NCI-H187 (cell line): ENCODE measurements around the gene SNAP47.

Source experiments
- DNase-seq, 2 experiments: peaks; one replicate each; lab custom pipeline; 2025; lab: John Stamatoyannopoulos, UW

The SNAP47 gene

DNA sequence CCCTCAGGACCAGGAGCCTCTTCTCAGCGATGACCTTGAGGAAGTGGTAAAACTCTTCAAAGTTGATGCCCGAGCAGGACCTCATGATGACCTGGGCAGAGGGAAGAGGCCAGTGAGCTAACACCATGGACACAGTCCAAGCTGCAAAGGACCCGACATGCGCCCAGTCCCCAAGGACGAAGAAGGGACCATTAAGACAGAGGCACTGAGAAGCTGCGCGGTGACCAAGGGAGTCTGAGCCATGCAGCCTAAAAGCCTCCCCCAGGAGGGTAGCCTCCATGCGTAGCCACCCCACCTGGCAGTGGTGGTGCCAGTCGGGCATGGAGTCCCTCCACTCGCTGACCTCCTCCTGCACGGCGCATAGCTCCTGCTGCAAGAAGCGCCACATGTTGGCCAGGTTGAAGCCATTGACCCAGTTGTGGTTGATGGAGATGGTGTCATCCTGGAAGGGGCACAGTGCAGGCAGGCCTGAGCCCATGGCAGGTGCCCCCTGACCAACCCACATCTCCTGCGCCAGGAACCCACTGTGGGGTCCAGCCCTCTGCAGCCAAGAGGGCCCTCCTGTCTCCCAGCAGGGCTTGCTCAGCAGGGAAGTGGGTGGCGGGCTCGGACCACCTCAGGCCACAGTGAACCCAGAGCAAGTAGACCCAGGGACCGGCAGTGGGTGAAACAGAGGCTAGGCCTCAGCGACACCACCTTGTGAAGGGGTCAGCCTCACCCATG, 2.5 kb upstream of the SNAP47 start:
- DNase-seq = no peak

DNA sequence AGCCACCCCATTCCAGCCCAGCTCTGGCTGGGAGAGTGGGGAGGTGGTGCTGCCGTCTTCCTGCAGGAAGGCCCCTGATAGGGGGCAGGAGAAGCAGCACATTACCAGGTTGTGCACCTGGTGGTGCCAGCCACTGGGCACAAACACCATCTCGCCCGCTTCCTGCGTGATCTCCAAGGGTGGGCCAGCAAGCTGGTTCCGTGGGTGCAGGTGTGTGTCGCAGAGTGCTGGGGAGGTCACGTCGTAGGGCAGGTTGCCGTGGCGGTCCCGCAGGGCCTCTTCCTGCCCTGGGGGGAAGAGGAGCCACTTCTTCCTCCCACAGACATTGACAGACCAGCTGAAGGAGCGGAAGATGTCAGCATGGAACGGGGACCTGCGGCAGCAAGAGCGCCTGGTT, 1.9 kb upstream of the SNAP47 start:
- no peak for DNase-seq

DNA sequence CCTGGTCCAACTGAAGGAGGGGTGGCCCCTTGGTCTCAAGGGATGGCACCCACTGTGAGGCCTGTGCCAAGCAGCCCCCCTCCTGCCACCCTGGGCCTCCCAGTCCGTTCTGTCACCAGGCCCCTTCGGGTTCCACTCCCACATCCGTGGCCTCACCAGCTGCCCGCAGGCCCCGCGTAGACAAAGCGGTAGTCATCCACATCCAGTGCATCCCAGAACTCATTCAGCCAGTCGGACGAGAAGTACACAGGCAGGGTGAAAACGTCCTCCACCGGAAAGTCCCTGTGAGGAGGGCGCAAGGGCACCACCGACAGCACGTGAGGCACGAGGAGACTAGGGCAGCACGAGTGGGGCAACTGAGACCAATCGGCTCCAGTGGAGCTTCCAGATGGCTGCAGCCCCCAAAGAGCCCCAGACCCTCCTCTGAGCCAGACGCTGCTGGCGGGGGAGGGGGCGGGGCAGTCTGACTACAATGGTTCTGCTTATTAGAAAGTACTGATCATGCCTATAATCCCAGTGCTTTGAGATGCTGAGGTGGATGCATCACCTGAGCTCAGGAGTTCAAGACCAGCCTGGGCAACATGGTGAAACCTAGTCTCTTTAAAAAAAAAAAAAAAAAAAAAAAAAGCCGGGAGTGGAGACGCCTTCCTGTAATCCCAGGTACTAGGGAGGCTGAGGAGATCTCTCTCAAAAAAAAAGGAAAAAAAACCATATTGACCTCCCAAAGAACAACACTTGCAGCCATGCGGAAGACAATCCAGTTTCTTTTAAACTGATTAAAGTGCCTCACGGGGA, 1.3 kb upstream of the SNAP47 start:
- DNase-seq = no peak

DNA sequence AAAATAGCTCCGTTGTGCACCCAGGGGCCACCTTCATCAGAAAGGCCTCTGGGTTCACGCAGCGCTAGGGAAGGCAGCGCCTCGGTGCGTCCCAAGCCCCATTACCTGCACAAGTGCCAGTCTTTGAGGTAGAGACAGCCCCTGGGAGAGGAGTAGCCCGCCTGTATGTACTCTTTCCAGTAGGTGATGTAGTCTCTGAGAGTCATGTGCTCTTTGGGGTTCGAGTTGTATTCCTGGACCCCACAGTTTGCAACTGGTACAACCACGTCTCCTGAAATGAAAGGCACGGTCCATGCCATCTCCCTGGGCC, 734 bp upstream of the SNAP47 start:
- DNase-seq = no peak

DNA sequence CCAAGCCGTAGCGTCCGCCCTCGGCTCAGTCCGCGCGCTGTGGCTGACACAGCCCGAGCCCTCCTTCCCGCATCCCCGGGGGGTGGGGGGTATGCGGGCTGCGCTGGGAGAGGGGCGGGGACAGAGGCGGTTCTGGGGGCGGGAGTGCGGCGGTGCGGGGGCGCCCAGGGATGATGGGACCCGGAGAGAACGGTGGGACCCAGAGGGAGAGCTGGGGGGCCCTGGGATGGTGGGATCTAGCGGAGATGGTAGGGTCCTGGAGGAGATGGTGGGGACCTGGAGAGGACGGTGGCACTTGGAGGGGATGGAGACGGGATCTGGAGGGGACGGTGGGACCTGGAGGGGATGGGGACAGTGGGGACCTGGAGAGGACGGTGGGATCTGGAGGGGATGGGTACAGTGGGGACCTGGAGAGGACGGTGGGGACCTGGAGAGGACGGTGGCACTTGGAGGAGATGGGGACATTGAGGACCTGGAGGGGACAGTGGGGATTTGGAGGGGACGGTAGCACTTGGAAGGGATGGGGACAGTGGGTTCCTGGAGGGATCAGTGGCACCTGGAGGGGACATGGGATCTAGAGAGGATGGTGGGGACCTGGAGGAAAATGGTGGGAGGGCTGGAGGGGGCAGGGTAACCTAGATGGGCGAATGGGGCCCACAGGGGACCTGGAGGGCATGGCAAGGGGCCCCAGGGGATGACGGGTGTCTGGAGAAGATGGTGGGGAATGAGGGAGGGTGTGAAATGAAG, 477 bp downstream of the SNAP47 start:
- DNase-seq = no peak

DNA sequence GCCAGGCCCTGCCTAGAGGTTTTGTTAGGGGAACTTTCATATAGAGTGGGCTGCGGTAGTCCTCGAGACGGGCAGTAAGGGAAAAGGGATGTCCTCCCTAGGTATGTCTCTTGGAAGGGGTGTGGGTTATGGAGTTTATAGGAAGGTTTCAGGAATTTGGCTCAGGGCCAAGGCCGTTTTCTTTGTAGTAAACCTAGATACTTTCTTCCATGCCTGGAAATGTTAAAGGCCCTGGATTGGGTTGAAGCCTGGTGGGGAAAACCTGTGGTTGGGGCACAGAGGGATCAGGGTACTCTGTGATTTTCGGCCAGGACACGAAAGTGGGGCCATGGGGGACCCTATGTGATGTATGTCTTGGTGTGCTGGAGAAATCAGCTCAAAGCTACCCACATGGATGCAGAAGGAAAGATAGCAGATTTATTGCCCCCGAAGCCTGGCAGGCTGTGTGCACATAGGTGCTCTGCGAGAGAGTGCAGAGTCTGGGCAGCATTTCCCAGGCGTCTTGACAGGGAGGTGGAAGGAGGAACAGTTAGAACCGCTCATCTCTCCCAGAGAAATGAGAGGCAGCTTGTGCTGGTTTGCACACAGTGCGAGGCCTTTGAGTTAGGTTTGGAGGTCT, 1.7 kb downstream of the SNAP47 start:
- no peak for DNase-seq

DNA sequence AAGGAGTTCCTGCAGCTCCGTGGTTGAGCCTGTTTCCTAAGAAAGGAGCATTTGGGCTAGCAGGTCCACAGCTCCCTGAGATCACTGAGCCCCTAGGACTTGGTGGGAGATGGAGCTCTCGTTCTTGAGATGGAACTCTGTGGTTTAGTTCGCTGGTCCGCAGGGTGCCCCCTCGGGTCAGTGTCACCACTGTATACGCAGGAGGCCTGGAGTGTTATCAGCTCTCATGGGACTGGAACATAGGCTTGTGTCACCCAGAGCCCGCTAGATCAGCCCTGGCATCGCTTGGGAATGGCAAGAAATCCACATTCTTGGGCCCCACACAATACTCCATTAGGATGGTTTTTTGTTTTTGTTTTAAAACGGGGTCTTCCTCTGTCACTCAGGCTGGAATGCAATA, 3.6 kb downstream of the SNAP47 start:
- DNase-seq = no peak

DNA sequence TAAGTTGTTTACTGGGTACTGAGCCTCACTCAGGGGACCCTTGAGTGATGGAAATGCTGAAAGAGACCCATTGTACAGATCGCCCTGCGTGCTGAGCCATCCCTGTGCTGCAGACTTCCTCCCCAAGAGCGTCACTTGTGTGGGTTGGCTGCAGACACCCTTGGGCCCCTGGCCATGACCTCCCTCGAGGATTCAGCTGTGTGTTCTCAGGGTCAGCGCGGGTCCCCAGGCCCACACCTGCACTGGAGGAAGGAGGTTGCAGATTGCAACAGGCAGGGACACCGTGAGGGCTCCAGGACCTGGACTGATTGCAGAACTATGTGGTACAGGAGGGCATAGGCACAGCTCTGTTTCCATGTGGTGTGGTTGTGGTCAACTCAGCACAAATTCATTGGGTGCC, 4.4 kb downstream of the SNAP47 start:
- DNase-seq = no peak

DNA sequence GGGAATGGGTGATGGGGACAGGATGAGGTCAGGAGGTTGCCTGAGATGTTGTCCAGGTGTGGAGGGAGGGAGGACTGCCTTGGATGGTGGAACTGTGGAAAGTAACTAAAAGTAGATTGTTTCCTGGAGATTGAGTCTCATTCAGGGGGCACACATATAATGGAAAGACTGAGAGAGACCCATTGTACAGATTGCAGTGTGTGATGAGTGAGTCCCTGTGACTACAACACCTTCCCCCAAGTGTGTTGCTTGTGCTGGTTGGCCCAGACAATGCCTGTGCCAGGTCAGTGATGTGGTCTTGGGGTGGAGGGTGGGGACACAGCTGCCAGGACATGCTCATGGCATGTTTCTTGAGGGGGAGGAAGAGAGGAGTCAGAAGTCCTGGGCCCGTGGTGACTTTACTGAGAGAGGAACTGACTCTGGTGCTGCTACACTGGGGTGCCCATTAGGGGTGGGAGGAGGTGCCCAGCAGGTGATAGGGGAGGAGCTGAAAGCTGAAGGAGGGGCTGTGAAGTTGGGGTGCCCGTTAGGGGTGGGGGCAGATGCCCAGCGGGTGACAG, 5.2 kb downstream of the SNAP47 start:
- DNase-seq = no peak

DNA sequence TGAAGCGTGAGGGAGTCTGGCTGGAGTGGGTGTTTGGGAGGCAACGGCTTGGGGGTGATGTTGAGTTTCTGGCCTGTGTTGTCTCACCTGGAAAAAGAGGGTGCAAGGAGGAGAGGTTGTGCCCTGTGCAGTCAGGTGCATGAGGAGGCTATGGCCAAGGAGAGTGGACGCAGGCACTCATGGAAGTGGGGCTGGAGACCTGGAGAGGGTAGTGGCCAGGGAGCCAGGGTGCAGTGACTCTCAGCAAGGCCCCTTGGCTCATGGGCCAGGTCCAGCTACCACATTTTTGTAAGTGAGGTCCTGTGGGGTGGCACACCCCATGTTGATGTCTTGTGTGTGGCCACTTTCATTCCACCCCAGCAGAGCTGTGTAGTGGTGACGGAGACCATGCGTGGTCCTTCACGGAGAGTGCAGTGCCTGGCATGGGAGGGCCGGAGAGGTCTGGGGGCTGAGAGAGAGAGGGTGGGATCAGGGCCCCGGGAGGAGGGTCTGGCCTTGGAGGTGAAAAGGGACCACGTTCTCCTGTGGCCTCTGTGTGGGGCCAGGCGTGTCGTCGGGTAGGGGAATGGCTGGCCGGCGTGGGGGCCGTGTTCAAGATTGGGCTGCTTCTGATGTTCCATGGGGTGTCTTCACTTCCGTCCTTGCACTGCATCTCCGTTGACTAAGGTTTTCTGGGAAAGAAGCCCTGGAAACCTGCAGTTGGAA, 6.1 kb downstream of the SNAP47 start:
- no peak for DNase-seq

DNA sequence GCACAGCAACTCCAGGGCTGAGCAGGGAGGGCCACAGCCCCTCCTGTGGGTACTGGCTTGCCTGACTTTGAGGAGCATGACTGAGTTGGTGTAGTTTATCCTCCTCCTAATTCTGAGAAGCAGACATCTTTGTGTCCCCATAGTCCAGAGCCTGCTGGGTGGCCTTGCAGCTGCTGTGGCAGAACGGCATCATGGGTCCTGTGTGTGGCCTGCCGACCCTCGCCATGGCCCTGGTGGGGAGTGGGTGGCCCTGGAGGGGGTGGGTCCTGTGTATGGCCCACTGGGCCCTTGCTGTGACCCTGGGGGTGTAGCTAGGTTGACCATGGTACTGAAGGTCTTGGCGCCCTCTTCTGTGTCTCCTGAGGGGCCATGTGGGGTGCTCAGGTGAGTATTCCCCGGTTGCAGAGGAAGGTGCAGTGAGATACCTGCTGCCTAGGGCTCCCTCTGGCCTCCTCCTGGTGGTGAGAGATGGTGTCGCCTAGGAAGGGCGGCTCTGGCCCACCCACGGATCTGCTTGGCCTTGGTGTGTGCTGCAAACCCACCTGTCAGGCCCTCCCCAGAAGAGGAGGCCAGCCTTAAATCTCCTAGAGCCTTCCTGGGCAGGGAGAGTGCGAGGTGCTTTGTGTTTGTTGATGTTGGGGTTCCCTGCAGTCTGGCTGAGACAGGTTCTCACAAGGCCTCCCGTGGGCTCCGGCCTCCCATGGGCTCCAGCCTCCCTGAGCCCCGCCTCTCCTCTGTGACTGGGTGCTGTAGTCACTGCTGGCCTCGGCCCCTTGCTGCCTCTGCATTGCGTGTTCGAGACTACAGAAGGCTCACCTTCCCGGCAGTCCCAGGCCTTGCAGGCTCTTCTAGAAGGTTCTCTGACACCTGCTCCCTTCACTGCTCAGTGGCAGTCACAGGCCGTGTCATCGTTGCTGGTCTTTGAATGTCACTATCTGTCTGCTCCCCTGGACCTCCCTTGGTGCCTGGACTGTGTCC, 7.8 kb downstream of the SNAP47 start:
- no peak for DNase-seq

DNA sequence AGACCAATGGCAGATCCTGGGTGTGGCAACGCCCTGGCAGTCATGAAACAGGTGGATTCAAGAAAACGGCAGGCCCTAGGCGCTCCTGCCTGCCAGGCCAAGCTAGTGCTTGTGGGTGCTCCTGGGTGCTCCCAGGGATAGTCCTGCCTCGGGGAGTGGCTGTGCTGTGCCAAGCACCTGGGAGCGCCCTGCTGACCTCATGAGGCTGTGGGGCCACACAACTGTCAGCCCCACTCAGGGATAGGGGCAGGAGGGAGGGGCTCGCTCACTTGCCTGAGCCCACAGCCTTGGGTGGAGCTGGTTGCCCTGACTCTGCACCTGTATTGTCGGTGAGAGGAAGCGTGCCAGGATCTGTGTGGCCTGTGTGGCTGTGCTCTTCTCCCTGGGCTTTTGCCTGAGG, 9.4 kb downstream of the SNAP47 start:
- DNase-seq = no peak

DNA sequence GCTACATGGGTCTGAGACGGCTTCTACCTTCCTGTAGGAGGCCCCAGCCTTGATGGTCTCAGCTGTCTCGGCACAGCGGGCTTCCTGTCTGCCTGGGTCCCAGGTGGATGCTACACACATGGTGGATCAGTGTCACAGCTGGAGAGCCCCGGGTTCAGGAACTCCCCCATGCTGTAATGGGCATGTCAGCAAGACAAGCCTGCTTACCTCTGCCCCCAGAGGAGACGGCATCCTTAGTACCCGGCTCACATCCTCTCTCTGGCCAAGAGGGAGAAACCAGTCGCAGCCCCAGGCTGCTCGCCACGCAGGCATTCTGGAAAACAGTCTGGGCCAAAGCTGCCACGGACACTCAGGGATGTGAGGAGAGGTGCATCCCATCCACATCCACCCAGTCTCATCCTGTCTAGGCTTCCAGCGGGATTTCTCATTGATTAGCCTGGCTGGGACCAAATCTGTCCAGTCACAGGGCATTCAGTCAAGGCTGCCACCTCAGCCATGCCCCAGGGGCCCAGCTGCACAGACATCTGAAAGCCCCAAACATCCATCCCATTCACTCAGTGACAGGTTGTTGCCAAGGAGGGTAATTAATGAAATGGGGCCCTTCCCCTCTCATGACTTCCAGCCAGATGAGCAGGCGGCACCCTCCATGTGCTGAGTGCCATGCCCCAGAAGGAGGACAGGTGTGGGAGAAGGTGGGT, 10.5 kb downstream of the SNAP47 start:
- DNase-seq = no peak

DNA sequence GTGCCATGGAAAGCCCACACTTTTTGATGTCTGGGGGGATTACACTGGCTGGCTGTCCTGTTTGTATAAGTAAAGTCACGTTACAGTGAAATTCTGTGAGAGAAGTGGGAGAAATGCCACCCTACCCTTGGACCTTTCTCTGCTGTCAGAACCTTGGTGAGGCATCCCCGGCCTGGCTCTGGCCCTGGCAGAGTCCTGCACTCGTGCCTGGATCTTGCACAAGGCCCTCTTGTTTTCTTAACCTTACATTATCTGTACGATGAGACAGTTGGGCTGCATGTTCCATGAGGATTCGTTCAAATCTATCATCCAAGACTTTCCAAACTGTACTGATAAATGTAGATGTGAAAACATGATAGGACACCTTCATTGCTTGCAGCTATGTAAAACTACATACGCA, 11.4 kb downstream of the SNAP47 start:
- no peak for DNase-seq

DNA sequence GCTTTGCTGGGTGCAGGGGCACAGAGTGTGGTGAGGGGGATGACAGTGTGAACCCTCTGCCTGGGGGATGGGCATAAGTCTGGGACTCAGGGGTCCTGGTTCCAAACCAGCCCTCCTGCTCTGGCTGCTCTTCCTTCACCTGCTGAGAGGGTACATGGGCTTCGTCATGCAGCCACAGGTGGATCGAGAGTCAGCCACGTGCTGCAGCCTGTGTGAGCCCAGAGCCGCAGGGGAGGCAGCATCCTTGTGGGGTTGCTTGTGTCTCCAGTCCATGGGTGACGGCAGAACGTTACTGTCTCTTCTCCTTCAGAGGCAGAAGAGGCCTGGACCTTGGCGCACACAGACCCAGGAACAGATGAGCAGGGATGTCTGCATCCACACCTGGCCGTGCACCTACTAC, 12.1 kb downstream of the SNAP47 start:
- DNase-seq = no peak

DNA sequence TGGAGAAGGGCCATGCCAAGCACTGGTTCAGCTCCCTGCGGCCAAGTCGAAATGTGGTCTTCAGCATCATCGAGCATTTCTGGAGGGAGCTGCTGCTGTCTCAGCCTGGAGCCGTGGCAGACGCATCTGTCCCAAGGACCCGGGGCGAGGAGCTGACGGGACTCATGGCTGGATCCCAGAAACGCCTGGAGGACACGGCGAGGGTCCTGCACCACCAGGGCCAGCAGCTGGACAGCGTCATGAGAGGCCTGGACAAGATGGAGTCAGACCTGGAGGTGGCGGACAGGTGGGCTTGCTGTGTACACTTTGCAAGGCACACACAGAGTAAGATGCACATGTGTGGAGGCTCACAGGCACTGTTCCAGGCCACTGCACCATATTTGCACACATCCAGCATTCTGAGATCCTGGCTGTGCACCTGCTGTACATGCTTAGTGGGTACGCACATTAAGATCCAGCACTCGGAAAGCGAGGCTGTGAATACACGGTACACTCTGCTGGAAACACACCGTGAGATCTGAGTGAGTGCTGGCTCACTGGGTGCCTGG, 12.8 kb downstream of the SNAP47 start:
- no peak for DNase-seq

DNA sequence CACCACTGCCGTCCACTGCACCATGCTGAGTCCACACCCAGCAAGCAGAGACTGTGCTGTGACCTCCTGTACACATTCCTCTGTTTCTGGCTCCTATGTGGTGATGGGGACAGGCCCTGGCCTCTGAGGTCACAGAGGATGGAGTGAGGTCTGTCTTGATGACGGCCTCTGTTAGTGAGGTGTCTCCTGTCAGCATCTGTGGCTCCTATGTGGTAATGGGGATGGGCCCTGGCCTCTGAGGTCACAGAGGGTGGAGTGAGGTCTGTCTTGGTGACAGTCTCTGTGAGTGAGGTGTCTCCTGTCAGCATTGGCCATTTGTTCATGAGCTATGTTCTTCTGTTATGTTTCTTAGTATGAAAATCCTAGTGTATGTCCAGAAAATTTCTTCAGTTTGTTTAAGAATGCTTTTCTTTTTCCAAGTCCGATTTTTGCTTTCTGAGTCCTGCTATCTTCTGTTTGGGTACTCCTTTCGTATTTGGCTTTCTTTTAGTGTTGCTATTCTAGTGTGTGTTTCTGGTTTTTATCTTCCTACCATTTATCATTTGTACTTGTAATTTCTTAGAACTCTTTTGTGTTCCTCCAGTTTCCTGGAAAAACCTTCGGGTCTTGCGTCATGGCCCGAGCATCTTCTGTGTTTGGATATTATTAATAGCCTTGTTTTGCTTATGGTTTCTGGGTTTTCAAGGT, 13.4 kb downstream of the SNAP47 start:
- DNase-seq = no peak

DNA sequence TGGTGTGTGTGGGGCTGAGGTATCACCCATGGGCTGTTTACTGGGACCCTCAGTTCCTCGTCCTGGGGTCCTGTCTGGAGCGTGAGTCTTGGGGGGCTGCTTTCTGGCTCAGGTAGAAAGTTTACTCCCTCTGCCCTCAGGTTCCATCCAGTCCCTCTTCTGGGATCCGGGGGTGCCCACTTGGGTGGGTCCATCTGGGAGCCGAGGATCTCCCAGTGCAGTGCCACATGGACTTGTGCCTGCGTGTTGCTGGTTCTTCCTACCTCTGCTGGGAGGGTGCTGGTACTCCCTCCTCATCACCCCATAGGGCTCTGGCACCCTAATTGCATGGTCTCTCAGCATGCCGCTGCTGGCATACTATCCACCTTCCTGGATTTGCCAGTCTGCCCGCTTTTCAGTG, 14.0 kb downstream of the SNAP47 start:
- no peak for DNase-seq
